Occipital lobe (tissue), 2 donors: ENCODE measurements around the gene PPP1R18. TPM values are rescaled to one million over a fixed set of nuclear protein-coding genes. Genes with fewer than 3 reads are reported as not detected.
"Not testable (repeated sequence)": the region's sequence is repeated elsewhere in the genome, so short reads cannot be mapped to it uniquely, and the experiment has no call there.

Source experiments
- DNase-seq: peaks from one replicate; lab custom pipeline; 2025; lab: John Stamatoyannopoulos, UW
- total RNA-seq: library from RNA; depleted of rRNA; stranded (reverse); fragments of >200 nt; gene quantifications from one replicate; pipeline ENCODE4 v1.2.3, GENCODE V29; 2014

Gene PPP1R18
- total RNA-seq, 1 donor from 2014 or later = 34.5 TPM

DNA sequence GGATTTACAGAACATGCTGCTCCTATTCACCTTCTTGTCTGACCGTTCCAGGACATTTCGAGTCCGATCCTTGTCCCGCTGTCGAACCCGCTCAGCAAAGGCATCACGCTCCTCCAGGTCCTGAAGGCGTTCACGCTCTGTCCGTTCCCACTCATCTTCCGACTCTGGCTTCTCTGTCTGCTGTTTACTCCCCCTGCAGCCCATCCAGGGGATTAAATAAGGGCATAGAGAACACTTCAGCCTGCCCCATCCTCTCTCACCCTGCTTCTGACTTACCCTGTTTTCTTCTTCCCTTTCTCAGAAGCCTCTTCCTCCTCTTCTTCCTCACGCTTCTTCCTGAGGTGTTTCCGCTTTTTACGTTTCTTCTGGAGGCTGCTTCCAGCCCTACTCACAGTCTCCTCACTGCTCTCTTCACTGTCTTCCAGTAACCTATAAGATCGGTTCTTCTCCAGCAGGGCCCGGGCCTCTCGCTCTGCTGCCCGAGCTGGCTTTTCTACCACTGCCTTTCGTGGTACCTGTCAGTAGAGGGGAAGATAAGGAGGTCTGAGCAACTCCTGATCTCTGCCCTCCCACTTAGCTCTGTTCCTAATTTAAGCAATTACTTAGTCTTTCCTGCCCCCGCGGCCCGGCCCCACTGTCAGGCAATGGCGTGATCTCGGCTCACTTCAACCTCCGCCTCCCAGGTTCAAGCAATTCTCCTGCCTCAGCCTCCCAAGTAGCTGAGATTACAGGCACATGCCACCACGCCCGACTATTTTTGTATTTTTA is 15.5 kb downstream of the PPP1R18 start:
- no peak for DNase-seq

DNA sequence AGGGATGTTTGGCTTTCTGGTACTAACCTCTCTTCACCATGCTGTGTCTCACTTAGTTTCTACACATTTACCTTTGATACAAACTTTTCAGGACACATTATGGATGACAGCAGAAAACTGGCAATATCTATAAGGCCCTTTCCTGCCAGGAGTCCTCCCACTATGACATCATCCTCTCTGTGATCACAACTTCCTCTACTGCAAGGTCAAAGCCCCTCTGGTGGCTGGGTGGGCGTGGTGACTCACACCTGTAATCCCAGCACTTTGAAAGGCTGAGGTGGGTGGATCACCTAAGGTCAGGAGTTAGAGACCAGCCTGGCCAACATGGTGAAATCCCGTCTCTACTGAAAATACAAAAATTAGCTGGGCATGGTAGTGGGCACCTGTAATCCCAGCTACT is 20.1 kb downstream of the PPP1R18 start:
- DNase-seq = not testable (repeated sequence)

DNA sequence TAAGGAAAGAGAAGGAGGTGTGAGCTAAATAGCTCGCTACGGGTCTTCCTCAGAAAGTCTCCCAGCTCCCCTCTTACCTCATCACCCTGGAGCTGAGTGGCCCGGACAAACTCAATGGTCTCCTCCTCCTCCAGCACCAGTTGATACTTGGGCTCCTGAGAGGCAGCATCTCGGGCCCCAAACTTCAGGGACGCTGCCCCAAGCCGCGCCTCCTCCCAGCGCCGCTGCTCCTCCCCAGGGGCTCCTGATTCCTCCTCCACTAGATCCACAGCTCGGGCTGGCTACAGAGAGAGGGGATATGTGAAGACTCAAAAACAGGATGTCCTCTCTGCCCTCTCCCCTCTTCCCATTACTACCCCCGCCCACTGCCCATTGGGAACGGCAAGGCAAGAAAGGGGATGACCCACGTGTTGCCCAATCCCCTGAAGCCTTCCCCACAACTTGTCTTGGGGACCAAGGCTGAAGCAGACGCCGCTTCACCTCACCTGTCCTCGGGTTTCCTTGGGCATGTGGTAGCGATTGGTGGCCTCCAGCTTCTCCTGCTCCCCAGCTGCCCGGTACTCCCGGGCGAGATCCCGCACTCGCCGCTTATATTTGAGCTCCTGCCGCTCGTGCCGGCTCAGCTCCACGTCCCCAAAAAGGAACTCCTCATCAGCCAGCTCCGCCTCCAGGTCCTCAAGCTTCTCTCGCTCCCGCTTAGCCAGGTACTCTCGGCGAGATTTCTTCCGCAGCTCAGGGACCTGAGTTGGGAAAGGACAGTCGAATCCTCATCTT is 21.3 kb downstream of the PPP1R18 start:
- no peak for DNase-seq

DNA sequence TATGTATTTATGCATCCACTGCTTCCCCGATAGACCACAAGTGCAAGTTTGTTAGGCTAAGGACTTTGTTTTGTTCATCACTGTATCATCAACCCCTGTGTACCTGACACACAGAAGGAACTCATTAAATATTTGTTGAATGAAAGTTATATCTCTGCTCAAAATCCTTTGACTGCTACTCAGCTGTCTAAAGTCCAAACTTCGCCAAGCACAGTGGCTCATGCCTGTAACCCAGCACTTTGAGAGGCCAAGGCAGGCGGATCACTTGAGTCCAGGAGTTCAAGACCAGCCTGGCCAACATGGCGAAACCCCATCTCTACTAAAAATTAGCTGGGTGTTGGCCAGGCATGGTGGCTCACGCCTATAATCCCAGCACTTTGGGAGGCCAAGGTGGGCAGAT is 28.5 kb downstream of the PPP1R18 start:
- DNase-seq = not testable (repeated sequence)

DNA sequence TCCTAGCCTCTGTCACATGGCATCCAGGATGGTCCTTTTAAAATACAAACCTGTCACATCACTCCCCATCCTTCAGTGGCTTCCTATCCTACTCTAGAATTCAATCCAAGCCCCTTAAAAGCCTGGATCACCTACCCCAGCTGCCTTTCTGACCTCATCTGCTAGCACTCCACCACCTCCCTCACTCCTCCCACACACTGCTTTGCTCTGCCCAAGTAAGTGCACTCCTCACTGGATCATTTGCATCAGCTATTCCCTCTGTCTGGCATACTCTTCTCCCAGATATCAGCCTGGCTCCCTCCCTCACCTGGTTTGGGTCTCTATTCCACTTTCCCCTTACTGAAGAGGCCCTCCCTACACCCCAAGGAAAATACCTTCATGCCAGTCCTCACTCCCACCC is 29.0 kb downstream of the PPP1R18 start:
- no peak for DNase-seq

DNA sequence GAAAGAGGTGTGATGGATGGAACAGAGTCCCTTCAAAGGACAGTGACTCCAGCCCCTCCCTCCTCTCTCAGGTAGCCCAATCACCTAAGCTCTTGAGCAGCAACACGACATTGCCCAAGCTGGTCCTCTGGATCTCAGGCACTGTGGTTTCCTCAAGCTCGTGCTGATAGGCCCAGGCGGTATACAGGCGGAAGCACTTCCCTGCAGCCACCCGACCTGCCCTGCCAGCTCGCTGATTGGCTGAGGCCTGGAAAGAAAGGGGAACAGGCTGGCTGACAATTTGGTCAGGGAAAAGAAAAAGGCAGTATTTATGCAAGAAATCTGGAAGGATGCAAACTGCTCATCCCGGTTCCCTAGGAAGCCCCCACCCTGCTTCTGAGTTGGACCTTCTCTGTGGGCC is 29.9 kb downstream of the PPP1R18 start:
- no peak for DNase-seq

GRCh38 chr6:30655743-30656094 is 30.7 kb downstream of the PPP1R18 start:
- DNase-seq = no peak

GRCh38 chr6:30654798-30655742 is 31.4 kb downstream of the PPP1R18 start:
- DNase-seq = no peak

DNA sequence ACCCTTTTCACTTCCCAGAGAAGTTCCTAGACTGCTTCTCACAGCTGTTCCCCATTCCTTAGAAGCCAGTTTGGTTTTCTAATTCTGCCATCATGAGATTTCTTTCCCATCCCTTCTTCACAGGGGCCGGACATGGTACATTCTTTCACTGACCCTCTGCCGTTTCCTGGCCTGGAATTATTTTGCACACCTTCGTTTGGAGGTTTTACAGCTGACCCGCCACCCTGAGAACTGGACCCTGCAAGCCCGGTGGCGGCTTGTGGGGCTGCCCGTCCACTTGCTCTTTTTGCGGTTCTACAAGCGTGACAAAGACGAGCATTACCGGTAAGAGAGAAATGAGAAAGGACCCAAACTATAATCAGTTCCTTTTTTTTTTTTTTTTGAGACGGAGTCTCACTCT is 35.3 kb downstream of the PPP1R18 start:
- DNase-seq = no peak

- DNase-seq = peak; percentile 76
Observed at GRCh38 chr6:30647242-30648116, 39.0 kb downstream of the PPP1R18 start.

GRCh38 chr6:30646450-30647241 is 39.8 kb downstream of the PPP1R18 start, which contains the start of gene C6orf136:
C6orf136 (plus strand) TSS chr6:30647133; CDS start chr6:30647232, 99 bp downstream.
- peak; percentile 85 for DNase-seq

DNA sequence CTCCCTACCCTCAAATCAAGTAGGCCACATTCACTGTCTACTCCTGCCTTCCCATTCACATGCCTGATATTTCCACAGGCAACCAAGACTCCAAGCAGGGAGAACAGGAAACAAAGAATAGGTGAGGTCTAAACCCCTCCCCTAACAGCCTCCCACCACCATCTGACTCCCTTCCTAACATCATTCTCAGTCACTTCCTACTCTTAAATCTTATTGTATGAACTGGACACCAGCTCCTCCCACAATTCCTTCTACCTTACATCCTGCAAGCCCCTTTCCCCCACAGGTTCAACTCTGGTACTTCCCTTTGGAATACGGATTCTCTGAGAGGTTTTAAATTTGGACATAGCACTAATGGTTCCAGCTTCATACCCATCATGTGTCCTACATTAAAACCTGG is 40.5 kb downstream of the PPP1R18 start:
- no peak for DNase-seq

- no peak for DNase-seq
Observed at GRCh38 chr6:30644769-30645168, 41.7 kb downstream of the PPP1R18 start.

DNA sequence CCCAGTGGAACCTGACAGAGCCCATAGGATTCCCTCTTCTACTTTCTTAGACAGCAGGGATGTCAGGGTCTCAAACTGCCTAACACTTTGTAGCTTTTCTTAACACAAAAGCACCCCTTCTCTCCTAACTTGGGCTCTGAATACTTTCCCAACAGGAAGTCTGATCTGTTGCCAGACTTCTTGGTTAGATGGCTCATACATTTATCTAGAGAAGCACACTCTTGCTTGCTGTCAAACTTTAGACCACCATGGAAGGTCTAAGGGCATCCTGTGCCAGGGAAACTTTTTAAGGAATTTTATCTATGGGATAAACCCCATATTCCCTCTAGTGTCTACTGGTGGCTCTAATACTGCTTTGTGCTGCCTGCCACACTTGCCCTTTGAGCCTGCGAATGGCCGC is 42.8 kb downstream of the PPP1R18 start:
- no peak for DNase-seq

GRCh38 chr6:30641048-30641447 is 45.4 kb downstream of the PPP1R18 start:
- DNase-seq = no peak

- DNase-seq = no peak
Observed at GRCh38 chr6:30640481-30640880, 46.0 kb downstream of the PPP1R18 start.

- DNase-seq = no peak
Observed at GRCh38 chr6:30635834-30636233, 50.6 kb downstream of the PPP1R18 start.

DNA sequence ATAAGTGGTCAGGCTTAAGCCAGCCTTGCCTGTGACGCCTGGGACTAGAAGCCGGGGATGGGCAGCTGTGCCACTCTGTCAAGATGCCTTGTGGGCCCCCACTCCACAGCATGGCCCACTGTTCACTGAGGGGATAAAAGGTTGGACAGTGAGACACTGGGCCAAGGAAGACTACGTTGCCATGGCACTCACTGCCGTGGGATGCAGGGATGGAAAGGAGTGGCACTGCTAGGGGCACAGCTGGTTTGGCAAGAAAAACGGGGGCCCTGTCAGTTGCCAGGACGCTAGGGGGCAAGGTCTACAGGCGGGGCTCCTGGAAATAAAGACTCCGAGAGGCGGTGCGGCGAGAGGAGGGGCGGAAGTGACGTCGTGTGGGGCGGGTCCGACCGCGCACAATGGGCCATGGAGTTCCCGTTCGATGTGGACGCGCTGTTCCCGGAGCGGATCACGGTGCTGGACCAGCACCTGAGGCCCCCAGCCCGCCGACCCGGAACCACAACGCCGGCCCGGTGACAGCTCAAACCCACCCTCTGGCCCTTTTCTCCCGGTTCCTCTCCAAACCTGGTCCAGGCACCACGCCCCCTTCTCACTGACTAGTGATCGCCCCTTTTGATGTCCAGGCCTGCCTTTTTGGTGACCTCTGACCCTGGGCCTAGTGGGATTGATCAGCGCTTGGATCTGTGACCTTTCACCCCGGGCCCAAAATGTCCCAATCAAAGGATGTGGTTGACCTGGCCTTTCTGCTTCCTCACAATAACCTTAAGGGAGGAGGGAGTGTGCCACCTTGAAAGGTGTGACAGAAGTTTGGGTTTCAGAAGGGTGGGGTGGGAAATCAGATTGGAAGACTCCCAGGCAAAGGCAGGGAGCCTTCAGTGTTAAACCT is 59.7 kb downstream of the PPP1R18 start, which contains the start of gene ATAT1:
TSS of gene ATAT1 (plus strand) at position 391 of the 883 bp plus-strand sequence.
- peak; percentile 91 for DNase-seq
